Measurements from ENCODE around the gene PSMC3.

GRCh38 chr11:47413908-47414684 lies 12.1 kb downstream of the PSMC3 start:
- no peak for TF ChIP-seq EP300 (IDR thresholded peaks at IDR 0.05)
- TF ChIP-seq POLR2A (IDR thresholded peaks at IDR 0.05) = no peak
- no peak for TF ChIP-seq CTCF (IDR thresholded peaks at IDR 0.05)

Measured in stomach (tissue), 4 donors.